ENCODE data around the gene KCNK13. TPM values are rescaled to one million over a fixed set of nuclear protein-coding genes. Genes with fewer than 3 reads are reported as not detected.

The KCNK13 gene
- total and polyA plus RNA-seq, 2 of the 4 experiments (the other 2 are of a cell fraction): not detected

- Histone ChIP-seq H2BK15ac (ENCODE audit: low read depth, low read length) (no peak overlapping the region), H2AK9ac (replicated peaks; ENCODE audit: low read depth, low read length, poor library complexity) (no peak overlapping the region), H4K5ac (ENCODE audit: low read depth, low read length) (no peak overlapping the region), H3K27ac (ENCODE audit: insufficient read depth, low read length) (no peak overlapping the region), H2BK5ac (ENCODE audit: low read depth, low read length, poor library complexity, severe bottlenecking) (no peak overlapping the region), H3K4me2 (ENCODE audit: low read depth, low read length) (no peak overlapping the region), H3K4me3 (ENCODE audit: insufficient read depth, low read depth, low read length) (no peak overlapping the region), H4K91ac (ENCODE audit: insufficient read depth, low read depth, low read length) (no peak overlapping the region), H2BK20ac (ENCODE audit: low read depth, low read length) (no peak overlapping the region), H3K9ac (ENCODE audit: low read depth, low read length) (no peak overlapping the region), H3K9me3 (ENCODE audit: control insufficient read depth, insufficient read depth, low read length) (no peaks in the 10 kb centered on the region), H3K36me3 (ENCODE audit: control insufficient read depth, insufficient read depth, low read length) (no peaks in the 10 kb centered on the region), H4K8ac (ENCODE audit: low read depth in 2 of 2, low read length in 2 of 2) (no peak overlapping the region), H3K4ac (ENCODE audit: low read depth, low read length) (no peak overlapping the region), H3K79me1 (ENCODE audit: low read depth in 1 of 2, low read length in 2 of 2) (no peaks in the 10 kb centered on the region), H3K56ac (ENCODE audit: extremely low read depth, insufficient read depth, low read length) (no peak overlapping the region), H2AFZ (replicated peaks; ENCODE audit: low read length, poor library complexity) (no peak overlapping the region), H2BK120ac (ENCODE audit: low read depth, low read length) (no peak overlapping the region), H3K9me1 (ENCODE audit: insufficient read depth, low read length) (no peaks in the 10 kb centered on the region), H3K4me1 (ENCODE audit: control insufficient read depth, insufficient read depth, low read length) (peaks cover 3% of the 10 kb centered on the region; the same call in 1 of the 2 replicates), H3K14ac (replicated peaks; ENCODE audit: low read depth, low read length) (no peak overlapping the region), H4K20me1 (ENCODE audit: insufficient read depth, low read length) (no peaks in the 10 kb centered on the region), H3K23ac (ENCODE audit: low read depth, low read length) (no peak overlapping the region), H2AK5ac (ENCODE audit: low read depth, low read length) (no peak overlapping the region), H3K18ac (ENCODE audit: low read depth, low read length) (no peak overlapping the region), H3K27me3 (ENCODE audit: control insufficient read depth, insufficient read depth, low read length) (peaks cover 8% of the 10 kb centered on the region)
- DNase-seq (peak; percentile 17), ATAC-seq (ENCODE audit: low read depth) (no peak)
- no peak for TF ChIP-seq CHD1 (IDR thresholded peaks at IDR 0.05; ENCODE audit: low read depth, low read length)
- no peak for TF ChIP-seq CEBPB (IDR thresholded peaks at IDR 0.05; ENCODE audit: low read depth, low read length)
- in situ Hi-C loops (cut with MboI; ENCODE audit: low sequenced_read_pairs) (no loop called here), dilution Hi-C loops (cut with HindIII; ENCODE audit: low sequenced_read_pairs, unreplicated experiment) (no loop called here), intact Hi-C loops (cut with micrococcal nuclease) (no loop called here)
- no TSS peak for BruUV-seq (replicated peaks)
- WGBS, 2 experiments (ENCODE audit: extremely low coverage in 2 of 2, insufficient read length in 1 of 2): no CpG with 5 or more reads among the region's 4 CpGs
- POLR2A ChIA-PET (ENCODE audit: unreplicated experiment): no interaction called here
- CTCF ChIA-PET: no interaction called here
Observed at GRCh38 chr14:90137807-90138206, 76.0 kb downstream of the KCNK13 start.
